HepG2 (cell line): ENCODE measurements around the gene CDHR5. TPM values are rescaled to one million over a fixed set of nuclear protein-coding genes. Genes with fewer than 3 reads are reported as not detected.

Source experiments
- ATF7-NPFF ChIP-seq: sonication (generic); formaldehyde crosslinking; IDR thresholded peaks from 2 replicates; pipeline ENCODE4 v1.8.1; 2023; ENCODE audit warnings: mild to moderate bottlenecking, low read depth, missing genetic modification reagents, moderate library complexity
- CBFB ChIP-seq: sonication (generic); formaldehyde crosslinking; IDR thresholded peaks from 2 replicates; pipeline ENCODE4 v1.4.0; 2020; ENCODE audit warnings: missing genetic modification reagents
- FOSL2 ChIP-seq: sonication (generic); formaldehyde crosslinking; IDR thresholded peaks from 2 replicates; pipeline ENCODE4 v1.4.0; 2020; ENCODE audit warnings: missing genetic modification reagents
- HMG20B ChIP-seq: conservative IDR thresholded peaks from 2 replicates; pipeline ENCODE4 v1.6.1; 2016; ENCODE audit warnings: missing genetic modification reagents, missing compliant biosample characterization
- KMT2A ChIP-seq: sonication (generic); formaldehyde crosslinking; IDR thresholded peaks from 2 replicates; pipeline ENCODE4 v1.4.0; 2020; ENCODE audit warnings: missing genetic modification reagents
- NR2C2 ChIP-seq: sonication (generic); formaldehyde crosslinking; IDR thresholded peaks from 2 replicates; pipeline ENCODE4 v1.4.0; 2020; ENCODE audit warnings: missing genetic modification reagents, mild to moderate bottlenecking, moderate library complexity, borderline replicate concordance
- PHB2 ChIP-seq: fragments of 450-650 bp; IDR thresholded peaks from 2 replicates; pipeline ENCODE4 v1.6.1; 2018; ENCODE audit not compliant: partially characterized antibody
- RFX3 ChIP-seq: IDR thresholded peaks from 2 replicates; pipeline ENCODE4 v1.6.1; 2016; ENCODE audit warnings: missing biosample characterization, missing genetic modification reagents
- TBX2 ChIP-seq: sonication (generic); formaldehyde crosslinking; IDR thresholded peaks from 2 replicates; pipeline ENCODE4 v1.5.0; 2020; ENCODE audit warnings: missing genetic modification reagents, mild to moderate bottlenecking, borderline replicate concordance
- ZFP37 ChIP-seq: sonication (generic); formaldehyde crosslinking; IDR thresholded peaks from 2 replicates; pipeline ENCODE4 v1.4.0; 2020; ENCODE audit warnings: missing genetic modification reagents, borderline replicate concordance
- ZNF180 ChIP-seq: sonication (generic); formaldehyde crosslinking; IDR thresholded peaks from 2 replicates; pipeline ENCODE4 v1.4.0; 2020; ENCODE audit warnings: low read depth, missing genetic modification reagents, borderline replicate concordance
- ZNF3 ChIP-seq: IDR thresholded peaks from 2 replicates; pipeline ENCODE4 v1.7.0; 2017; ENCODE audit warnings: inconsistent platforms
- ZNF441 ChIP-seq: sonication (generic); formaldehyde crosslinking; IDR thresholded peaks from 2 replicates; pipeline ENCODE4 v1.7.0; 2021; ENCODE audit warnings: missing genetic modification reagents, borderline replicate concordance
- ZNF644 ChIP-seq: IDR thresholded peaks from 2 replicates; pipeline ENCODE4 v1.6.1; 2016; ENCODE audit warnings: low read depth
- ZNF772 ChIP-seq: sonication (generic); formaldehyde crosslinking; IDR thresholded peaks from 2 replicates; pipeline ENCODE4 v1.5.0; 2020; ENCODE audit warnings: mild to moderate bottlenecking, missing genetic modification reagents
- ZNF781 ChIP-seq: sonication (generic); formaldehyde crosslinking; IDR thresholded peaks from 2 replicates; pipeline ENCODE4 v1.5.1; 2020; ENCODE audit warnings: borderline replicate concordance, mild to moderate bottlenecking, missing genetic modification reagents; ENCODE audit errors: not compliant biosample characterization
- ZSCAN20 ChIP-seq: sonication (generic); formaldehyde crosslinking; IDR thresholded peaks from 2 replicates; pipeline ENCODE4 v1.4.0; 2020; ENCODE audit warnings: missing genetic modification reagents, mild to moderate bottlenecking, borderline replicate concordance
- polyA plus RNA-seq, 8 experiments: library from polyadenylated mRNA; depleted of rRNA in 3 of 8; stranded (reverse) in 7 of 8; unstranded in 1 of 8; fragments of >200 nt; fragmentation: Illumina TruSeq in 4 of 8; extraction: Trizol in 4 of 8; gene quantifications; 2 replicates each; pipeline versions ENCODE4 v1.2.1 to v1.2.3, GENCODE V29; 2011 to 2016; ENCODE audit warnings: low read depth in 4 of 8, missing spikeins in 1 of 8, mixed read lengths in 1 of 8; ENCODE audit not compliant: insufficient read depth in 1 of 8
- total RNA-seq, 5 experiments: library from RNA; depleted of rRNA; stranded (reverse); fragments of >200 nt; fragmentation: Illumina TruSeq; extraction: Trizol; gene quantifications; 2 replicates each; pipeline ENCODE4 v1.2.3, GENCODE V29; 2016; ENCODE audit warnings: low read depth in 1 of 5
- TF ChIP-seq, protein P1 (sequence below): sonication (generic); formaldehyde crosslinking; IDR thresholded peaks from 2 replicates; pipeline ENCODE4 v1.5.0; 2020; ENCODE audit warnings: mild to moderate bottlenecking, missing genetic modification reagents, borderline replicate concordance
- TF ChIP-seq, protein P2 (sequence below): sonication (generic); formaldehyde crosslinking; IDR thresholded peaks from 2 replicates; pipeline ENCODE4 v1.4.0; 2020; ENCODE audit warnings: low read depth, mild to moderate bottlenecking, missing genetic modification reagents
- TF ChIP-seq, protein P3 (sequence below): IDR thresholded peaks from 2 replicates; pipeline ENCODE4 v1.6.1; 2016; ENCODE audit warnings: missing genetic modification reagents, missing compliant biosample characterization
- TF ChIP-seq, protein P4 (sequence below): sonication (generic); formaldehyde crosslinking; IDR thresholded peaks from 2 replicates; pipeline ENCODE4 v1.5.0; 2020; ENCODE audit warnings: mild to moderate bottlenecking, missing genetic modification reagents
- TF ChIP-seq, protein P5 (sequence below): sonication (generic); formaldehyde crosslinking; IDR thresholded peaks from 2 replicates; pipeline ENCODE4 v1.4.0; 2020; ENCODE audit warnings: missing genetic modification reagents

Gene CDHR5
- total and polyA plus RNA-seq, 2 of the 13 experiments (the other 11 are each of a cell fraction or from before 2014, with no cell fraction given) = 0.46 to 0.71 TPM

DNA sequence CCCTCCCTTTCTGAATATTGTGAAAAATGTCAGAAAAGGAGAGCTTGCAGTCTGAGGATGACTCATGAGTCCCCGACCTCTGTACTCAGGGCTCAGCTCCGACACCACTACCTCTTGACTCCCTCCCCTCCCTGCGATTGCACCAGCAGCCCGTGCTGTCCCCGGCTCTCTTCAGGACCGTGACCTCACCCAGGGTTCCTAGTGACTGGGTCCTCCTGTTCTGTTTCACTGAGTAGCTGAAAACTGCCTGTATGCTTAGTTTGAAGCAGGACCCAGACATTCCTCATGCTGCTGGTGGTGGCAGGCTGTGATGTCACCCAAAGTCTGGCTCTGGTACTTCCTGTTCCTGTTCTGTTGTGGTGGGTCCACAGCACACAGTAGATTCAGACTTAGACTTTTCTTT, 36.8 kb downstream of the CDHR5 start (continued):
- TF ChIP-seq, protein P1, sequence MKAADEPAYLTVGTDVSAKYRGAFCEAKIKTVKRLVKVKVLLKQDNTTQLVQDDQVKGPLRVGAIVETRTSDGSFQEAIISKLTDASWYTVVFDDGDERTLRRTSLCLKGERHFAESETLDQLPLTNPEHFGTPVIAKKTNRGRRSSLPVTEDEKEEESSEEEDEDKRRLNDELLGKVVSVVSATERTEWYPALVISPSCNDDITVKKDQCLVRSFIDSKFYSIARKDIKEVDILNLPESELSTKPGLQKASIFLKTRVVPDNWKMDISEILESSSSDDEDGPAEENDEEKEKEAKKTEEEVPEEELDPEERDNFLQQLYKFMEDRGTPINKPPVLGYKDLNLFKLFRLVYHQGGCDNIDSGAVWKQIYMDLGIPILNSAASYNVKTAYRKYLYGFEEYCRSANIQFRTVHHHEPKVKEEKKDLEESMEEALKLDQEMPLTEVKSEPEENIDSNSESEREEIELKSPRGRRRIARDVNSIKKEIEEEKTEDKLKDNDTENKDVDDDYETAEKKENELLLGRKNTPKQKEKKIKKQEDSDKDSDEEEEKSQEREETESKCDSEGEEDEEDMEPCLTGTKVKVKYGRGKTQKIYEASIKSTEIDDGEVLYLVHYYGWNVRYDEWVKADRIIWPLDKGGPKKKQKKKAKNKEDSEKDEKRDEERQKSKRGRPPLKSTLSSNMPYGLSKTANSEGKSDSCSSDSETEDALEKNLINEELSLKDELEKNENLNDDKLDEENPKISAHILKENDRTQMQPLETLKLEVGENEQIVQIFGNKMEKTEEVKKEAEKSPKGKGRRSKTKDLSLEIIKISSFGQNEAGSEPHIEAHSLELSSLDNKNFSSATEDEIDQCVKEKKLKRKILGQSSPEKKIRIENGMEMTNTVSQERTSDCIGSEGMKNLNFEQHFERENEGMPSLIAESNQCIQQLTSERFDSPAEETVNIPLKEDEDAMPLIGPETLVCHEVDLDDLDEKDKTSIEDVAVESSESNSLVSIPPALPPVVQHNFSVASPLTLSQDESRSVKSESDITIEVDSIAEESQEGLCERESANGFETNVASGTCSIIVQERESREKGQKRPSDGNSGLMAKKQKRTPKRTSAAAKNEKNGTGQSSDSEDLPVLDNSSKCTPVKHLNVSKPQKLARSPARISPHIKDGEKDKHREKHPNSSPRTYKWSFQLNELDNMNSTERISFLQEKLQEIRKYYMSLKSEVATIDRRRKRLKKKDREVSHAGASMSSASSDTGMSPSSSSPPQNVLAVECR = peak; percentile 83; the same call in 1 of the 2 replicates
- TF ChIP-seq ZFP37 (CRISPR knock-in tag) = peak; percentile 48; the same call in 1 of the 2 replicates
- no peak for TF ChIP-seq PHB2
- TF ChIP-seq, protein P2, sequence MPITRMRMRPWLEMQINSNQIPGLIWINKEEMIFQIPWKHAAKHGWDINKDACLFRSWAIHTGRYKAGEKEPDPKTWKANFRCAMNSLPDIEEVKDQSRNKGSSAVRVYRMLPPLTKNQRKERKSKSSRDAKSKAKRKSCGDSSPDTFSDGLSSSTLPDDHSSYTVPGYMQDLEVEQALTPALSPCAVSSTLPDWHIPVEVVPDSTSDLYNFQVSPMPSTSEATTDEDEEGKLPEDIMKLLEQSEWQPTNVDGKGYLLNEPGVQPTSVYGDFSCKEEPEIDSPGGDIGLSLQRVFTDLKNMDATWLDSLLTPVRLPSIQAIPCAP (CRISPR knock-in tag) = no peak
- 0 out of 2 replicates have a peak, but pooled peaks have one; percentile 46 for TF ChIP-seq ZNF3 (CRISPR knock-in tag)
- peak; percentile 37; the same call in 1 of the 2 replicates for TF ChIP-seq ATF7-NPFF (CRISPR knock-in tag)
- TF ChIP-seq CBFB (CRISPR knock-in tag) = peak; percentile 38; the same call in 1 of the 2 replicates
- peak; percentile 79 for TF ChIP-seq KMT2A (CRISPR knock-in tag)
- TF ChIP-seq RFX3 (CRISPR knock-in tag) = no peak
- TF ChIP-seq, protein P3, sequence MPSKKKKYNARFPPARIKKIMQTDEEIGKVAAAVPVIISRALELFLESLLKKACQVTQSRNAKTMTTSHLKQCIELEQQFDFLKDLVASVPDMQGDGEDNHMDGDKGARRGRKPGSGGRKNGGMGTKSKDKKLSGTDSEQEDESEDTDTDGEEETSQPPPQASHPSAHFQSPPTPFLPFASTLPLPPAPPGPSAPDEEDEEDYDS (CRISPR knock-in tag) = peak; percentile 57; the same call in 1 of the 2 replicates
- TF ChIP-seq ZNF772 (CRISPR knock-in tag) = peak; percentile 68
- no peak for TF ChIP-seq ZNF781 (CRISPR knock-in tag)
- TF ChIP-seq, protein P4, sequence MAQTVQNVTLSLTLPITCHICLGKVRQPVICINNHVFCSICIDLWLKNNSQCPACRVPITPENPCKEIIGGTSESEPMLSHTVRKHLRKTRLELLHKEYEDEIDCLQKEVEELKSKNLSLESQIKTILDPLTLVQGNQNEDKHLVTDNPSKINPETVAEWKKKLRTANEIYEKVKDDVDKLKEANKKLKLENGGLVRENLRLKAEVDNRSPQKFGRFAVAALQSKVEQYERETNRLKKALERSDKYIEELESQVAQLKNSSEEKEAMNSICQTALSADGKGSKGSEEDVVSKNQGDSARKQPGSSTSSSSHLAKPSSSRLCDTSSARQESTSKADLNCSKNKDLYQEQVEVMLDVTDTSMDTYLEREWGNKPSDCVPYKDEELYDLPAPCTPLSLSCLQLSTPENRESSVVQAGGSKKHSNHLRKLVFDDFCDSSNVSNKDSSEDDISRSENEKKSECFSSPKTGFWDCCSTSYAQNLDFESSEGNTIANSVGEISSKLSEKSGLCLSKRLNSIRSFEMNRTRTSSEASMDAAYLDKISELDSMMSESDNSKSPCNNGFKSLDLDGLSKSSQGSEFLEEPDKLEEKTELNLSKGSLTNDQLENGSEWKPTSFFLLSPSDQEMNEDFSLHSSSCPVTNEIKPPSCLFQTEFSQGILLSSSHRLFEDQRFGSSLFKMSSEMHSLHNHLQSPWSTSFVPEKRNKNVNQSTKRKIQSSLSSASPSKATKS (CRISPR knock-in tag) = no peak
- no peak for TF ChIP-seq ZSCAN20
- TF ChIP-seq ZNF180 = no peak
- peak; percentile 74 for TF ChIP-seq HMG20B
- peak; percentile 84; the same call in 1 of the 2 replicates for TF ChIP-seq ZNF441 (CRISPR knock-in tag)
- peak; percentile 85 for TF ChIP-seq NR2C2 (CRISPR knock-in tag)
- TF ChIP-seq FOSL2 (CRISPR knock-in tag) = peak; percentile 99
- TF ChIP-seq ZNF644 = peak; percentile 16; the same call in 1 of the 2 replicates
- TF ChIP-seq TBX2 (CRISPR knock-in tag) = peak; percentile 83
- TF ChIP-seq, protein P5, sequence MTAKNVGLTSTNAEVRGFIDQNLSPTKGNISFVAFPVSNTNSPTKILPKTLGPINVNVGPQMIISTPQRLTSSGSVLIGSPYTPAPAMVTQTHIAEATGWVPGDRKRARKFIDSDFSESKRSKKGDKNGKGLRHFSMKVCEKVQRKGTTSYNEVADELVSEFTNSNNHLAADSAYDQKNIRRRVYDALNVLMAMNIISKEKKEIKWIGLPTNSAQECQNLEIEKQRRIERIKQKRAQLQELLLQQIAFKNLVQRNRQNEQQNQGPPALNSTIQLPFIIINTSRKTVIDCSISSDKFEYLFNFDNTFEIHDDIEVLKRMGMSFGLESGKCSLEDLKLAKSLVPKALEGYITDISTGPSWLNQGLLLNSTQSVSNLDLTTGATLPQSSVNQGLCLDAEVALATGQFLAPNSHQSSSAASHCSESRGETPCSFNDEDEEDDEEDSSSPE = 0 out of 2 replicates have a peak, but pooled peaks have one; percentile 12
